ENCODE measurements around the gene PLXNB1. TPM values are rescaled to one million over a fixed set of nuclear protein-coding genes. Genes with fewer than 3 reads are reported as not detected.

Gene PLXNB1
- total and polyA plus RNA-seq, 2 of the 13 experiments (the other 11 are each of a cell fraction or from before 2014, with no cell fraction given) = 86.0 to 143 TPM

DNA sequence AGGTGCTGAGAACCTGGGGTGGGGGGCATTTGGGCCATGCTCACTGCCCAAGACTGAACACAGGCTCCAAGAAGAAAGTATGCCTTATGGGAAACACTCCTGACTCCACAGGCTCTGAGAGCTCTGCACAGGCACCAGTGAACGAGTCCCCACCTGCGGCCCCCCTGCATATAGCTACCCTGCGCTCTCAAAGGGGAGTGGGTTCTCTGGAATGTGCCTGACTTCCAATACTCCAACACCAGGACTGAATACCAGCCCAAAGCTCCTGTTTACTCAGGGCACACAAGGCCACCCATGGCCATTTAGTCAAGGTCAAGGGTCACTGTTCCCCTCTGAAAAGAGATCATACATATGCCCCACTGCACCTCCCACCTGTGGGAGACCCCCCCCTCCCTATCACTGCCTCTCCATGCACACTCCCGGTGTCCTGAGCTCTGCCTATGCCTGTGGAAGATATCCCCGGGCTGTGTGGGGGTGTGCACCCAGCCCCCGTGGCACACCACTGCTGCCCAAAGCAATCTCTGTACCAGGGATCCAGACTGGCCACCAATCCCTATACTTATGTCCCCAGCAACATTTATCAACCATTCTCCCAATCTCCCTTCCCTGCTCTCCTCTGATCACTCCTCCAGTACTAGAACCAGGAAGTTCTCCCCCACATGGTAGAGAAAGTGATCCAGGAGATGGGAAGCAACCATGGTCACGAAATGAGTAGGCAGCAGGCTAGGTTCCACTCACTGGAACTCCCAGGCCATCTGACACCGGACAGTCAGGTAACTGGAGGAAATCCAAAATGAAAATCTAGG is 1.5 kb upstream of the PLXNB1 start (continued):
- TF ChIP-seq, protein P1, sequence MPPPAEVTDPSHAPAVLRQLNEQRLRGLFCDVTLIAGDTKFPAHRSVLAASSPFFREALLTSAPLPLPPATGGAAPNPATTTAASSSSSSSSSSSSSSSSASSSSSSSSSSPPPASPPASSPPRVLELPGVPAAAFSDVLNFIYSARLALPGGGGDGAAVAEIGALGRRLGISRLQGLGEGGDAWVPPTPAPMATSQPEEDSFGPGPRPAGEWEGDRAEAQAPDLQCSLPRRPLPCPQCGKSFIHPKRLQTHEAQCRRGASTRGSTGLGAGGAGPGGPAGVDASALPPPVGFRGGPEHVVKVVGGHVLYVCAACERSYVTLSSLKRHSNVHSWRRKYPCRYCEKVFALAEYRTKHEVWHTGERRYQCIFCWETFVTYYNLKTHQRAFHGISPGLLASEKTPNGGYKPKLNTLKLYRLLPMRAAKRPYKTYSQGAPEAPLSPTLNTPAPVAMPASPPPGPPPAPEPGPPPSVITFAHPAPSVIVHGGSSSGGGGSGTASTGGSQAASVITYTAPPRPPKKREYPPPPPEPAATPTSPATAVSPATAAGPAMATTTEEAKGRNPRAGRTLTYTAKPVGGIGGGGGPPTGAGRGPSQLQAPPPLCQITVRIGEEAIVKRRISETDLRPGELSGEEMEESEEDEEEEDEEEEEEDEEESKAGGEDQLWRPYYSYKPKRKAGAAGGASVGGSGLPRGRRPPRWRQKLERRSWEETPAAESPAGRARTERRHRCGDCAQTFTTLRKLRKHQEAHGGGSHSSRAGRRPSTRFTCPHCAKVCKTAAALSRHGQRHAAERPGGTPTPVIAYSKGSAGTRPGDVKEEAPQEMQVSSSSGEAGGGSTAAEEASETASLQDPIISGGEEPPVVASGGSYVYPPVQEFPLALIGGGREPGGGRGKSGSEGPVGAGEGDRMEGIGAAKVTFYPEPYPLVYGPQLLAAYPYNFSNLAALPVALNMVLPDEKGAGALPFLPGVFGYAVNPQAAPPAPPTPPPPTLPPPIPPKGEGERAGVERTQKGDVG (CRISPR knock-in tag; IDR thresholded peaks at IDR 0.05; ENCODE audit: borderline replicate concordance) = no peak
- no peak for TF ChIP-seq ZNF224 (CRISPR knock-in tag; IDR thresholded peaks at IDR 0.05)
- TF ChIP-seq, protein P2, sequence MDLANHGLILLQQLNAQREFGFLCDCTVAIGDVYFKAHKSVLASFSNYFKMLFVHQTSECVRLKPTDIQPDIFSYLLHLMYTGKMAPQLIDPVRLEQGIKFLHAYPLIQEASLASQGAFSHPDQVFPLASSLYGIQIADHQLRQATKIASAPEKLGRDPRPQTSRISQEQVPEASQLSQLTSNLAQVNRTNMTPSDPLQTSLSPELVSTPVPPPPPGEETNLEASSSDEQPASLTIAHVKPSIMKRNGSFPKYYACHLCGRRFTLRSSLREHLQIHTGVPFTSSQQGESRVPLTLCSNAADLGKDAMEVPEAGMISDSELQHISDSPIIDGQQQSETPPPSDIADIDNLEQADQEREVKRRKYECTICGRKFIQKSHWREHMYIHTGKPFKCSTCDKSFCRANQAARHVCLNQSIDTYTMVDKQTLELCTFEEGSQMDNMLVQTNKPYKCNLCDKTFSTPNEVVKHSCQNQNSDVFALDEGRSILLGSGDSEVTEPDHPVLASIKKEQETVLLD (CRISPR knock-in tag; IDR thresholded peaks at IDR 0.05; ENCODE audit: low read depth) = no peak
- TF ChIP-seq, protein P3, sequence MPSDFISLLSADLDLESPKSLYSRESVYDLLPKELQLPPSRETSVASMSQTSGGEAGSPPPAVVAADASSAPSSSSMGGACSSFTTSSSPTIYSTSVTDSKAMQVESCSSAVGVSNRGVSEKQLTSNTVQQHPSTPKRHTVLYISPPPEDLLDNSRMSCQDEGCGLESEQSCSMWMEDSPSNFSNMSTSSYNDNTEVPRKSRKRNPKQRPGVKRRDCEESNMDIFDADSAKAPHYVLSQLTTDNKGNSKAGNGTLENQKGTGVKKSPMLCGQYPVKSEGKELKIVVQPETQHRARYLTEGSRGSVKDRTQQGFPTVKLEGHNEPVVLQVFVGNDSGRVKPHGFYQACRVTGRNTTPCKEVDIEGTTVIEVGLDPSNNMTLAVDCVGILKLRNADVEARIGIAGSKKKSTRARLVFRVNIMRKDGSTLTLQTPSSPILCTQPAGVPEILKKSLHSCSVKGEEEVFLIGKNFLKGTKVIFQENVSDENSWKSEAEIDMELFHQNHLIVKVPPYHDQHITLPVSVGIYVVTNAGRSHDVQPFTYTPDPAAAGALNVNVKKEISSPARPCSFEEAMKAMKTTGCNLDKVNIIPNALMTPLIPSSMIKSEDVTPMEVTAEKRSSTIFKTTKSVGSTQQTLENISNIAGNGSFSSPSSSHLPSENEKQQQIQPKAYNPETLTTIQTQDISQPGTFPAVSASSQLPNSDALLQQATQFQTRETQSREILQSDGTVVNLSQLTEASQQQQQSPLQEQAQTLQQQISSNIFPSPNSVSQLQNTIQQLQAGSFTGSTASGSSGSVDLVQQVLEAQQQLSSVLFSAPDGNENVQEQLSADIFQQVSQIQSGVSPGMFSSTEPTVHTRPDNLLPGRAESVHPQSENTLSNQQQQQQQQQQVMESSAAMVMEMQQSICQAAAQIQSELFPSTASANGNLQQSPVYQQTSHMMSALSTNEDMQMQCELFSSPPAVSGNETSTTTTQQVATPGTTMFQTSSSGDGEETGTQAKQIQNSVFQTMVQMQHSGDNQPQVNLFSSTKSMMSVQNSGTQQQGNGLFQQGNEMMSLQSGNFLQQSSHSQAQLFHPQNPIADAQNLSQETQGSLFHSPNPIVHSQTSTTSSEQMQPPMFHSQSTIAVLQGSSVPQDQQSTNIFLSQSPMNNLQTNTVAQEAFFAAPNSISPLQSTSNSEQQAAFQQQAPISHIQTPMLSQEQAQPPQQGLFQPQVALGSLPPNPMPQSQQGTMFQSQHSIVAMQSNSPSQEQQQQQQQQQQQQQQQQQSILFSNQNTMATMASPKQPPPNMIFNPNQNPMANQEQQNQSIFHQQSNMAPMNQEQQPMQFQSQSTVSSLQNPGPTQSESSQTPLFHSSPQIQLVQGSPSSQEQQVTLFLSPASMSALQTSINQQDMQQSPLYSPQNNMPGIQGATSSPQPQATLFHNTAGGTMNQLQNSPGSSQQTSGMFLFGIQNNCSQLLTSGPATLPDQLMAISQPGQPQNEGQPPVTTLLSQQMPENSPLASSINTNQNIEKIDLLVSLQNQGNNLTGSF (CRISPR knock-in tag; IDR thresholded peaks at IDR 0.05) = no peak
- no peak for TF ChIP-seq ZNF562 (CRISPR knock-in tag; IDR thresholded peaks at IDR 0.05; ENCODE audit: borderline replicate concordance)
- TF ChIP-seq AGO2 (optimal IDR thresholded peaks at IDR 0.05; ENCODE audit: low read depth, low read length) = no peak
- no peak for TF ChIP-seq SP2 (CRISPR knock-in tag; IDR thresholded peaks at IDR 0.05)
- TF ChIP-seq BCL6 (CRISPR knock-in tag; IDR thresholded peaks at IDR 0.05) = peak; percentile 80
- TF ChIP-seq ZNF644 (CRISPR knock-in tag; IDR thresholded peaks at IDR 0.05; ENCODE audit: low read depth) = 0 out of 2 replicates have a peak, but pooled peaks have one; percentile 8
- TF ChIP-seq, protein P4, sequence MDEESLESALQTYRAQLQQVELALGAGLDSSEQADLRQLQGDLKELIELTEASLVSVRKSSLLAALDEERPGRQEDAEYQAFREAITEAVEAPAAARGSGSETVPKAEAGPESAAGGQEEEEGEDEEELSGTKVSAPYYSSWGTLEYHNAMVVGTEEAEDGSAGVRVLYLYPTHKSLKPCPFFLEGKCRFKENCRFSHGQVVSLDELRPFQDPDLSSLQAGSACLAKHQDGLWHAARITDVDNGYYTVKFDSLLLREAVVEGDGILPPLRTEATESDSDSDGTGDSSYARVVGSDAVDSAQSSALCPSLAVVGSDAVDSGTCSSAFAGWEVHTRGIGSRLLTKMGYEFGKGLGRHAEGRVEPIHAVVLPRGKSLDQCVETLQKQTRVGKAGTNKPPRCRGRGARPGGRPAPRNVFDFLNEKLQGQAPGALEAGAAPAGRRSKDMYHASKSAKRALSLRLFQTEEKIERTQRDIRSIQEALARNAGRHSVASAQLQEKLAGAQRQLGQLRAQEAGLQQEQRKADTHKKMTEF (CRISPR knock-in tag; IDR thresholded peaks at IDR 0.05) = peak; percentile 72; the same call in 1 of the 2 replicates
- peak; percentile 81 for TF ChIP-seq PPARG (CRISPR knock-in tag; conservative IDR thresholded peaks at IDR 0.05)
- 0 out of 2 replicates have a peak, but pooled peaks have one; percentile 51 for TF ChIP-seq SP140L (CRISPR knock-in tag; IDR thresholded peaks at IDR 0.05; ENCODE audit: borderline replicate concordance)
- peak; percentile 26; the same call in 1 of the 2 replicates for TF ChIP-seq ZNF629 (CRISPR knock-in tag; conservative IDR thresholded peaks at IDR 0.05)
- TF ChIP-seq CC2D1A (CRISPR knock-in tag; IDR thresholded peaks at IDR 0.05) = no peak
- no peak for TF ChIP-seq GTF3A (CRISPR knock-in tag; conservative IDR thresholded peaks at IDR 0.05)
- TF ChIP-seq ZBTB21 (CRISPR knock-in tag; IDR thresholded peaks at IDR 0.05) = no peak
- TF ChIP-seq, protein P5, sequence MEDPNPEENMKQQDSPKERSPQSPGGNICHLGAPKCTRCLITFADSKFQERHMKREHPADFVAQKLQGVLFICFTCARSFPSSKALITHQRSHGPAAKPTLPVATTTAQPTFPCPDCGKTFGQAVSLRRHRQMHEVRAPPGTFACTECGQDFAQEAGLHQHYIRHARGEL (CRISPR knock-in tag; IDR thresholded peaks at IDR 0.05) = no peak

All from HepG2 (cell line).